GM21515 (cell line): ENCODE data around the gene DUSP23.

Experiments
- ATAC-seq: cut with Tn5 transposase; IDR thresholded peaks from one replicate; pipeline ENCODE4 v1.9.1; 2021; ENCODE audit not compliant: unreplicated experiment

Gene DUSP23

DNA sequence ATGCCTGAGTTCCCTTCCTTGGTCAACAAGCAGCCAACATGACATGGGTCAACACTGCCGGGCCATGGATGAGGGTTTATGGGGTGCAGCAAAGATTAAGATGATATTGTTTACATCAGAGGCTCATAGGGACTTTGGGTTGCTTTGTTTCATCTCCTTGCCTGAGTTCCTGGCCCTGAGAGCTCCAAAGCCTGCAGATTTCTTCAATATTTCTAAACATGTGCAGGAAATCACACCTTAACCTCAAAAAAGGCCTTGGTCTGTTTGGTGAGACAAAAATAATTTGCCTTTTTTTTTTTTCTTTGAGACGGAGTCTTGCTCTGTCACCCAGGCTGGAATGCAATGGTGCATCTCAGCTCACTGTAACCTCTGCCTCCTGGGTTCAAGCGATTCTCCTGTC lies 46.8 kb downstream of the DUSP23 start:
- no peak for ATAC-seq

DNA sequence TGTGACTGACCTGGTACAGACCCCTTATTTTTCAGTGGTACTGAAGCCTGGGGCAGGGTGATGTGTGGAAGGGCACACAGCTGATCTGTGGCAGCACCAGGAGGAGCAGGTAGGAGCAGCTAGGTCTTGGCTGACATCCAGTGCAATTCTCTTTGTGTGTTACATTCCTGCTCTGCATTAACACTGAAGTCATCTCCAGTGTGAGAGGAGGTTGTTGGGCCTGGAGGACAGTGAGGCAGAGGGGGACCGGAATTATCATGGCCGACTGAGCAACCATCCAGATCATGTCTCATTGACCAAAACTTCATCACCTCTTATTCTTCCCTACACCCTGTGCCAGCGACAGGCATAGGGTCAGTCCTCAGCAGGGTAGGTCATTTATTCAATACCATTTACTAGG lies 47.4 kb downstream of the DUSP23 start:
- no peak for ATAC-seq

DNA sequence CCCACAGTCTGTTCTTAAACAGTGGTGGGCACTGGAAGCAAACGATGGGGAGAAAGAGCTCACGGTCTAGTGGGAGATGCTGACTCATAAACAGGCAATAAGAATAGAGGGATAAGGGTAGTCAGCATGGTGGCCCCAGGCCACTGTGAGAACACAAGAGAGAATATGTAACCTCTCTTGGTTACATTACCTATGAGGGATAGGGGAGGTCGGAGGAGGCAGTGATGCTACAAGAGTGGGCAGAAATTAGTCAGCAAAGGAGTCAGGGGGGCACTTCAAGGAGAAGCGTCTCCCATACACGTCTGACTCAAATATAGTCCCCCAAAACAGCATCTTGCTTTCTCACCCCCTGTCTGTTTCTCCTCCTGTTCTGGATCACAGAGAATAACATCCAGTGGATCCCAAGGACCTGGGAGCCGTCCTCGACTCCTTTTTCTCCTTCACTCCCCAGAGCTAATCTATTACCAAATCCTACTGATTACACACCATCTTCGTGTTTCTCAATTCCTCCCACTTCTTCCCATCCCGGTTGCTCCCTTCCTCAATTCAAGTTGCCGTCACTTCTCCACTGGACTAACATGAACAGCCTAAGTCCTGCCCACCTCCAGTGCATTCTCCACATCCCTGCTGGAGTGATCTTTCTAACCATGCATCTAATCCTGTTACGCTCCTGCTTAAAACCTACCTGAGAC lies 48.0 kb downstream of the DUSP23 start:
- no peak for ATAC-seq

DNA sequence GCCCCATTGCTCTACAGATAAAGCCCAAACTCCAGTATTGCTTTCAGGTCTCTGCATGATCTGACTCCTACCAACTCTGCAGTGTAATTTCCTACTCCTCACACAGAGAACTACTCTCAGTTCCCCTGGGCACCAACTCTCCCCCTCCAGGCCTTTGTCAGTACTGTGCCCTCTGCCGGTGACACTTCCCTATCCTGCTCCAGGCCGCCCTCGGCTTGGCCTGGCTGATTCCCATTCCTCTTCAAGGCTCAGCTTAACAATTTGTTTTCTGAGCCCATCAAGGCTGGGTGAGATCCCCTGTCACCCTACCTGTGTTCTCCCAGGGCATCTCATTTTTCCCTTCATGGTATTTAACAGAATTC lies 48.5 kb downstream of the DUSP23 start:
- ATAC-seq, result peak; percentile 72

DNA sequence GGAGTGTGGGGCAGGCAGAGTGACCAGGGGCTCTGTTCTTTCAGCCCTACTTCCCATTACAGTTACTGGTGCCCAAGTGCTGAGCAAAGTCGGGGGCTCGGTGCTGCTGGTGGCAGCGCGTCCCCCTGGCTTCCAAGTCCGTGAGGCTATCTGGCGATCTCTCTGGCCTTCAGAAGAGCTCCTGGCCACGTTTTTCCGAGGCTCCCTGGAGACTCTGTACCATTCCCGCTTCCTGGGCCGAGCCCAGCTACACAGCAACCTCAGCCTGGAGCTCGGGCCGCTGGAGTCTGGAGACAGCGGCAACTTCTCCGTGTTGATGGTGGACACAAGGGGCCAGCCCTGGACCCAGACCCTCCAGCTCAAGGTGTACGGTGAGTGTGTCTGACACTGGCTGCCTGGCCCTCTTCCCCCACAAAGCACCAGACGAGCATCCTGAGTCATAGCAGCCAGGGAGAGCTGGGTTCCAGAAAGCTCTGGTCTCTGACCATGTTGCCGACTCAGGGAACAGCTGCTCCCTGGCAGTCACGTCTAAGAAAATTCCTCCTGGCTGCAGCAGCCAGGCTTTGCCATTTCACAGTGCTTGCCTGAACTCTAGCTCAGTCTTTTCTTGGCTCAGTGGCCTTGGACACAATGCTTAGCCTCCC lies 49.2 kb downstream of the DUSP23 start:
- no peak for ATAC-seq

DNA sequence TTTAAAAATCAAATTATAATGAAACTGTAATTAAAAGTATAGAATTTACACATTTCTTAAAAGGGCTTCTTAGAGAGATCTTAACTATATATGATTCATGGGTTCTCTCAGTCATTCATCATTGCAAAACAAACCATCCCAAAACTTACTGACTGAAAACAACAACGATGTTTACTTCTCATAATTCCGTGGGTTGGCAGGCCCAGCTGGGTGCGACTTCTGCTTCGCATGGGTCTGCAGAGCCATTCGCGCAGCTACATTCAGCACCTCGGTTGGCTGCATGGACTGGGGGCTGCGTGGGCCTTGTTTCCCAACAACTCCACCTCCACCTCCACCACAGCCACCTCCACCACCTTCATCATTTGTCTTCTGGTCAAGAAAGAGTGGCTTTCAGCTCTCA lies 50.0 kb downstream of the DUSP23 start:
- ATAC-seq, result no peak

DNA sequence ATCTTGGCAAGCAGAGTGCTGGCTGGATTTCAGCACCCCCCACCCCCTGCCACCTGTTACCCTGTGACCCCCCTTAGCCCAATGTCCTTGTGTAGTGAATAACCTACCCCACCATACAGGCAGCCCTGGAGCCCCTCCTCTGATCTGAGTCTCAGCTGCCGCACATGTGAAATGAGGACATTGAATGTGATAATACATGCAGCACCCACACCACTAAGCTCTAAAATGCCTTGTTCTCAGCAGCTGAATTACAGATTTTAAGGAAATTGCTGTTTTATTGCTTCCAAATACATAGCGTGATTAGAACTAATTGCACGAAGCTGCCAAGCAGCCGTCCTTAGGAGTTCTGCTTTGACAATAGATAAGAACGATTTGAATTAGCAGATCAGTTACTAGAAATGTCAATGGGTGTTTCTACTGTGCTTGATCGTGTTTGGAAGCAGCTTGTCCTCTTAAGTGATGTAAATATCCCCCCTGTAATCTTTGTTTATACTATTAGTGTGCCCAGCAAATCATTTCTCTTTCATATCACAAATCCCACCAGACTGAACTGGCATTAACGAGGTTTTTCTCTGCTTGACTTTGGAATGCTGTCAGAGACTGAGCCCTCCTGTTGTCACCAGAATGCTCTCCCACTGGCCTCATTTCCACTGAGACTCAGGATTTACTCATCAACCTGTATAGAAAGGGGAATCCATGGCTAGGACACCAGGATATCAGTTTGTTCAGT lies 50.8 kb downstream of the DUSP23 start:
- no peak for ATAC-seq
